HG02870 (cell line): ENCODE data around the gene KISS1R.
"Not testable (repeated sequence)": the region's sequence is repeated elsewhere in the genome, so short reads cannot be mapped to it uniquely, and the experiment has no call there.

Experiments
- ATAC-seq: cut with Tn5 transposase; IDR thresholded peaks from one replicate; pipeline ENCODE4 v1.9.1; 2021; ENCODE audit warnings: mild to moderate bottlenecking, moderate library complexity; ENCODE audit not compliant: unreplicated experiment

The KISS1R gene

DNA sequence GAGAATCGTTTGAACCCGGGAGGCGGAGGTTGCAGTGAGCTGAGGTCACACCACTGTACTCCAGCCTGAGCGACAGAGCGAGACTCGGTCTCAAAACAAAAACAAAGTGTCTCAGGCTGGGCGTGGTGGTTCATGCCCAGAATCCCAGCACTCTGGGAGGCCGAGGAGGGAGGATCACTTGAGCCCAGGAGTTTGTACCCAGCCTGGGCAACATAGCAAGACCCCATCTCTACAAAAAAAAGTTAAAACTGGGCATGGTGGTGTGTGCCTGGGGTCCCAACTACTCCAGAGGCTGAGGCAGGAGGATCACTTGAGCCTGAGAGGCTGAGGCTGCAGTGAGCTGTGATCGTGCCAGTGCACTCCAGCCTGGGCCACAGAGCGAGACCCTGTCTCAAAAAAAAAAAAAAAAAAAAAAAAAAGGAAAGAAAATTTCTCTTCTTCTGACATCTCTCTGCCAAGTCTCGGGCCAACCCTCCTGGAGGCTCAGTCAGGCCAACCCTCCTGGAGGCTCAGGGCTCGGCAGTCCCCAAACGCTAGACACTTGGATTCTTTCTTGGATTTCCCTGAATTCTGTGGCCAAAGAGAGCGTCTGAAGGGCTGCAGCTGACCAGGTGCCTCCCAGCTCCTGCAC lies 35.0 kb downstream of the KISS1R start:
- no peak for ATAC-seq

DNA sequence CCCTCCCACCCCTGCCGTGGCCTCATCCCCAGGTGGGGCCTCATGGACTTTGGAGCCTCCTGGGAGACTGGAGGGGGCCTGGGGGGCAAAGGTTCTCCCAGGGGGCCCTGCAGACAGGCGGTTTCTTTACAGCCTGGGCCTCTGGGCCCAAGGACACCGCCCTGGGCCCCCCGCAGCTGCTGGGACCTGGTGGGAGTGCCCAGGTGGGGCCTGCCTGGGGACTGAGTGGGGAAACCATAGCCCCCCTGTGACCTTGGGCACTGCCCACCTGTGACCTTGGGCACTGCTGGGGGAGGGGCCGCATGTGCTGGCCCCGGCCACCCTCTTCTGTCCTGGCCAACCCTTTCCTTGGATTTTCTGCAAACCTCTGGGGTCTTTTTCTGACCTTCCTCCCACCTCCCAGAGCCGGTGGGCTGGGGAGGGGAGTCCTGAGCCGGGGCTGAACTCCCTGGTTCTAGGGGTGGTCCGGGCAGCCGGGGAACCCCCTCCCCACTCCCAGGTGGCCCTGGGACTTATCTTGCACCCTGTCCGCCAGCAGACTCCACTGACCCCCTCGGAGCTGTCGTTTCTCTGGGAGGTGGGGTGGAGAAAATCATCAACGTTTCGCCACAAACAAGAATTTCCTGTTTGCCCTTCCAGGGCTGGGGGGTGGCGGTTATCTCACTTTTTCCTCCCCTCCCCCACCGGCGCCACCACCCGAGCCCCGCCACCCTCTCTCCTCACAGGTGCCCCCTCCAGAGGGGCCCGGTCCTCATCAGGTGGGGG lies 35.7 kb downstream of the KISS1R start:
- ATAC-seq: no peak

DNA sequence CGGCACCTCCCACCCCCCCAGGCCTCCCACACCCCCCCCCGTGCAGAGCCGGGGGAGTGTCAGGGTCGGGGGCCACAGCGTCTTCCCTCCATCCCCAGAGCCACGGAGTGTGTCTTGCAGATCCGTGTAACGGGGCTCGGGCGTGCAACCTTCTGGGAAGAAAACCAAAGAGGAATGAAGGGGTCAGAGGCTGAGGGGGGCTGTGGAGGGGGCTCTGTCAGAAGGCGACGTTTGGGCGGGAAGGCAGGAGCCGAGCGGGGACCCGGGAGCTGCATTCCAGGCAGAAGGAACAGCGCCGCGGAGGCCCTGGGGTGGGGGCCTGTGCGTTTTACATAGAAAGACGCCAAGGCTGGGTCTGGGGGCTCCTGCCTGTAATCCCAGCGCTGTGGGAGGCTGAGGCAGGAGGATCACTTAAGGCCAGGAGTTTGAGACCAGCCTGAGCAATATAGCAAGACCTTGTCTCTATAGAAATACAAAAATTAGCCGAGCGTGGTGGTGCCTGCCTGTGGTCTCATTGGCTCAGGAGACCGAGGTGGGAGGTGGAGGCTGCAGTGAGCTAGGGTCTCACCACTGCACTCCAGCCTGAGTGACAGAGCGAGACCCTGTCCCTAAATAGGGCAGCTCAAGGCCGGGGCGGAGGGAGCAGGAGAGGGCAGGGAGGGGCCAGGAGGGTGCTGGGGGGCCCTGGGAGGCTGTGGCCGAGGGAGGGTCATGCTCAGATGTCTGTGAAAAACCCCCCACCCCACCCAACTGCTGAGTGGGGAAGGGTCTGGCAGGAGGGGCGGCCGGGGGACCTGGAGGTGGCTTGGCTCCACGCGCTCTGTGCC lies 36.5 kb downstream of the KISS1R start:
- ATAC-seq: no peak

DNA sequence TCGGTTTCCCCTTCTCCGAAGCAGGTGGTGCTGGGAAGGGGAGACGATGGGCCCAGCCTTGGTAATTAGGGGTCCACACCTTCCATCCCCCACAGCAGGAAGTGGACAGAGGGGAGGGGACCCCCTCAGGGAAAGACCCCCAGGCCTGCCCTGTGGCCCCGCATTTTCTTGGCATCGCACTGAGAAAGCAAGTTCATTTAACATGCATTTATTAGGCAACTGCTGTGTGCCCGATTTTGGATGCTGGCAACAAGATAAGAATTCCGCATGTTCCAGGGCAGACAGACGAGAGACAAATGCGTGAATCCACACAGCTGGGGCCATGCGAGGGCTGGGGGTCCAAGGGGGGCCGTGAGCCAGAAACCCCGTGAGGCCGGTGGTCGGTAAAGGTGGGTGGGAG lies 37.1 kb downstream of the KISS1R start:
- ATAC-seq: no peak

DNA sequence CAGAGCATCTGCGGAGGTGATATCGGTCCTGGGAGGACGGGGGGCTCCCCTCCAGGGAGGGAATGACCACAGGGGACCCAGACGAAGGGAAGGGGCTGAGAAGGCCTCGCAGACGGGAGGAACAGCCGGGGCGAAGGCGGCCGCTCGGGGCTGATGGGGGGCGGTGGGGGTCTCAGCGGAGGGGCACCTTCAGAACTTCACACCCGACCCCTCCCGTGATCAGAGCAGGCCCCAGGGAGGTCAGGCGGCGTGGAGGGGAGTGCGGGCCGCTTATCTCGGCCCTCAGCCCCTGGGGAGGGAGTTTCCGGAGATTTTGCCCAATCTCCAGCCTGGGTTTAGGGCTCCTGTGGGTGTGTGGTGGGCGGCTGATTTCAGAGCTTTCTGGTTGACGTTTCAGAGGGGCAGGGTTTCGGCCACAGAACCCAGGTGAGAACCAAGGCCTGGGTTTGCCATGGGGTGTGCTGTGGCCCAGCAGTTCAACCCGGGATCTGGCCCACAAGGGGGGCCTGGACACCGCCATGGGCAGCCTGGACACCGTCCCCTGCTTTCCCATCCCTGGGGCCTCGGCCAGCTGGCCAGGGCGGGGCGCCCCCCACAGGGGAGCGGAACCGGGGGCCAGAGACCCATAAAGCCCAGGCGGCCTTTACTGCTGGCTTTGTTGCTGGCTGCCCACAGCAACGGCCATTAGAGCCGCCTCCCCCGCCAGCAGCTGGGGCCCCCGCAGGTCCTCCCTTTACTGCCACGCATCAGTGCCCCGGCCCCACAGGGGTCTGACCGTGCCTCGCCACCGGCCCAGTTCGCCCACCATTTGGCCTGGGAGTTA lies 37.8 kb downstream of the KISS1R start:
- ATAC-seq: no peak

DNA sequence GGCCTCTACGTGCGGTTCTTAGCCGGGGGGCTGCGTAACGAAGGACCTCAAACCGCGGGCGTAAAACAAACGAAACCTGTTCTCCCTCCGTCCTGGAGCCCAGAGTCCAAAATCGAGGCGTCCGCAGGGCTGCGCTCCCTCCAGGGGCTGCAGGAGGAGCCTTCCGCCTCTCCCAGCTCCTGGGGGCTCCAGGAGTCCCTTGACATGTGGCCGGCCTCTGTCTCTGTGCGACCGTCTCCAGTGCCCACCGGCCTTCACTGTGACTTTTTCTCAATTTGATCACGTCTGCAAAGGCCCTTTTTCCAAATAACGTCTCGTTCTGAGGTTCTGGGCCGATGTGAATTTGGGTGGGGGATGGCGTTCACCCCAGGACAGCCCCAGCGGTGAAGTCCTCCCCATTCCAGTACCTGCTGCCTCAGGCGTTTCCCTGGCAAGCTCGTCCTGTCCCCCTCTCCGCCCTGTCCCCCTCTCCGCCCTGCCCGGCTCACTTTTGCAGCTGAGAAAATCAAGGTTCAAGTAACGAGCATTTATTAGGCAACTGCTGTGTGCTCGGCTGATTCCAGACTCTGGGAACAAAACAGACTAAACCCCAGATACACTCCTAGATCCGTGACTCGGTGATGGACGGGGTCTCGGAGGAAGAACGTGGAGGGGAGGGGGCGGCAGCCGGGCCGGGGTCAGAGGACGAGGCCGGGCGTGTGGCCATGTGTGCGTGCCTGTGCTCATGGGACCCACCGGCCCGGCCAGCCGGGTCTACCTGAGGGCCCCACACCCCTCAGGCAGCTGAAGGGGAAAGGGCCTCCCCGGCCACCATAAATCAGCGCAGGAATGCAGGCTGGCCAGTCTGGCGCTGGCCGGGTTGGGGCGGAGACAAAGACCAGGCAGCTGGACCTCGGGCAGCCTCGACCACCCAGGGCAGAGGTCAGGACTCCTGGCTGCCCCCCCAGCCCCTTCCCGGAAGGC lies 39.0 kb downstream of the KISS1R start:
- no peak for ATAC-seq

DNA sequence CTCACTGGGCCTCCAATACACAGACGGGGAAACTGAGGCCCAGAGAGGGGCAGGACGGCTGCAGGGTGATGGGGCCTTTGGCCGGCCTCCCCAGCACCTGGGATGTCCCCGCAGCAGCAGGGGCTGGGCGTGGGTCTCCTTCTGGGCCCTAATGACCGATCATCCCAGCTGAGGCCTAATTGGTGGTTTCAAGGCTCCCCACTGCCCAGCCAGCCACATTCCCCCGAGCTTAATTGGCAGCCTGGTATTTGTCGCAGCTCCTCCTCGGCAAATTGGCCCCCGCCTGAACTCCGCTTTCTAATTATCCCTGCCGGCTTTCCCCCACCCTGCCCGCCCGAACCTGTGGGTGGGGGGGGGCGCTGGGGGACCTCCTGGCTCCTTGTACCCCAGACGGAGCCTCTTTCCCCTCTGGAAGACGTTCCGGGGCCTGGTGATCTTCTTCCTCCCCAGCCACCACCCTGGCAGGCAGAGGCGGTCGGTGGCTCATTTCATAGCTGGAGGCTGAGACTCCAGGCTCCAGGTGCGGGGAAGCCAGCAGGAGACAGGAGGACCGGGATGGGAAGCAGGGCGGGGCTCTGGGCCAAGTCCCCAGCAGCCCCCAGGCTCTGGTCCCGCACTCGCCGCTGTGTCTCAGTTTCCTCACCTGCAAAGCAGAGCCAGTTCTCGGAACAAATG lies 39.8 kb downstream of the KISS1R start:
- ATAC-seq: no peak

DNA sequence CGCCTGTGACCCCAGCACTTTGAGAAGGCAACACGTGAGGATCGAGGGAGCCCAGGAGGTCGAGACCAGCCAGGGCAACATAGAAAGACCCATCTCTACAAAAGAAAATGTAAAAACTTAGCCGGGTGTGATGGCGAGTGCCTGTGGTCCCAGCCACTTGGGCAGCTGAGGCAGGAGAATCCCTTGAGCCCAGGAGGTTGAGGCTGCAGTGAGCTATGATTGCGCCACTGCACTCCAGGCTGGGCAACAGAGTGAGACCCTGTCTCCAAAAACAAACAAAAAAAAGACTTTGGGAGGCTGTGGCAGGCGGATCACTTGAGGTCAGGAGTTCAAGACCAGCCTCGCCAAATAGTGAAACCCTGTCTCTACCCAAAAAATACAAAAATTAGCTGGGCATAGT lies 40.4 kb downstream of the KISS1R start:
- ATAC-seq: not testable (repeated sequence)

DNA sequence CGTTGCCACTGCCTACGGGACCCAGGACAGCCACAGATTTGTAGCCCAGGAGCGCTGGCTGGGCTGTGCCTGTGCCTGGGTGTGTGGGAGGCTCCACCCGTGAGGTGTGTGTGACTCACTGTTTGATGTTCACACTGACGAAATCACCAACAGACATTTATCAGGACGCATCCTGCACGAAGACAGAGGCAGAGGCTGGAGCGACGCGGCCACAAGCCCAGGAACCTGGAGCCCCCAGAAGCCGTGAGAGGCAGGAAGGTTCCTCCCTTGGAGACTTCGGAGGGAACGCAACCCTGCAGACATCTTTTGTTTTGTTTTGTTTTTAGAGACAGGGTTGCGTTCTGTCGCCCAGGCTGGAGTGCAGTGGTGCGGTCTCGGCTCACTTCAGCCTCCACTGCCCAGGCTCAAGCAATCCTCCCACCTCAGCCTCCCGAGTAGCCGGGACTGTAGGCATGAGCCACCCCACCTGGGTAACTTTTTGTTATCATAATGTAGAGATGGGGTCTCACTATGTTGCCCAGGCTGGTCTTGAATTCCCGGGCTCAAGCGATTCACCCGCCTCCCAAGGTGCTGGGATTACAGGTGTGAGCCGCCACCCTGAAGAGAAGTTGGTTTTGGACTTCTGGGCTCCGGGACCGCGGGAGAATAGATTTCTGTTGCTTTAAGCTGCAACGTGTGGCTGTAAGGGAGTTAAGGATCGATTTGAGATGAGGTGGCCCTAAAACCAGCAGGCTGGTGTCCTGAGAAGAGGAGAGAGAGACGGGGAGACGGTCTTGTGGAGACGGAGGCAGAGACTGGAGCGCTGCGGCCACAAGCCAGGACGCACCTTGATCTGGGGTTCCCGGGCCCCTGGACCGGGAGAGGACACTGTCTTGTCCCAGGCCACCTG lies 42.1 kb downstream of the KISS1R start:
- no peak for ATAC-seq

DNA sequence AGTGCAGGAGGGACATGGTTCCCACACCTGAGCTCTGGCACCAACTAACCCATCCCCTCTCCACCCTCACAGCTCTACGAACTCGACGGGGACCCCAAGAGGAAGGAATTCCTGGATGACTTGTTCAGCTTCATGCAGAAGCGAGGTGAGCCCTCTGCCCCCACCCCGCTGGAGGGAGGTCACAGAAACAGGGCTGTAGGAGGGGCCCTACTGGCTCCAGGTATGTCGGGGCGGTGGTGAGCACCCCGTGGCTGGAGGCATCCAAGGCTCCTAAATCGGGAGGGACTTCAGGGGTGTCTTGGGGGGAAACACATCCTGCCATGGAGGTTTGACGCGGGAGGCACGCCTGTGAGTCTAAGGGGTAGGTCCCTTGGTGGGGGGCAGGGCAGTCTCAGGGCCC lies 42.9 kb downstream of the KISS1R start:
- no peak for ATAC-seq

DNA sequence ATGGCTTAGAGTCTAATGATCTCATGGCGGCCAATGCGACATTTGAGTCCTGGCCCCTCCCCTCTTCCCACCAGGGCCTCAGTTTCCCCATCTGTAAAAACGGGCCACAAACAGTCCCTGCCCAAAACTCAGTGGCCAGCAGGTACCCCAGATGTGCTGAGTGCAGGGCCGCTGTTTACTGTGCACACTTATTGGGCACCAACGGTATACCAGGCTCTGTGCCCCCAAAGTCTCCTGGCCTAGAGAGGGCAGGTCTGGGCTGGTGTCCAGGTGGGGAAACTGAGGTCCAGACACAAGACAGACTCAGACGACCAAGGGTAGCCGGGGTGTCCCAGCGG lies 43.4 kb downstream of the KISS1R start:
- ATAC-seq: no peak

DNA sequence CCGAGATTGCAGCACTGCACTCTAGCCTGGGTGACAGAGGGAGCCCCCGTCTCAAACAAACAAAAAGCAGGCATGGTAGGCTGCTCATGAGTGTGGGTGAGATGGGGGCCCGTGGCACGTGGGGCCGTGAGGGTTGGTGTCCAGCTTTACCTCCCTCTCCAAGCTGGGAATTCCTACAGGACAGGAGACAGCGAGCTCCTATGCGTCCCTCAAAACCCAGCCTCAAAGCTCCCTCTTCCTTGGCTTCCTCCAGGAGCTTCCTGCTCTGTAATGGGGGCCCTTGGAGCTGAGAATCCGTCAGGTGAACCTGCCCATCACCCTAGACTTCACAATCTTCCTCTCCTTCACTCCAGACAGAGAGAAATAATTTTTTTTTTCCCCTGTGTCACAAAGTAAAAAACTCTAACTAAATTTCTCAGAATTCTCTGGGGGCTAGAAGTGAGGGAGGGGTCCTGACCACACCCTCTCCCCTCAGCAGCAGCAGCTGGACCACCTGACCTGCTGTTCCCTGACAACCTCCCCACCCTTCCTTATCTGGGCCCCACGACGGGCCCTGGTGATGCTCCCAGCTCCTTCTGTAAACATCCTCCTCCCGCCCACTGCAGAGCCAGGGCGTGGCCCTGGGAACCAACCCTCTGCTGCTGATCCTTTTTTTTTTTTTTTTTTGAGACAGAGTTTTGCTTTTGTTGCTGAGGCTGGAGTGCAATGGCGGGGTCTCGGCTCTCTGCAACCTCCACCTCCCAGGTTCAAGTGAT lies 44.9 kb downstream of the KISS1R start:
- ATAC-seq: no peak

DNA sequence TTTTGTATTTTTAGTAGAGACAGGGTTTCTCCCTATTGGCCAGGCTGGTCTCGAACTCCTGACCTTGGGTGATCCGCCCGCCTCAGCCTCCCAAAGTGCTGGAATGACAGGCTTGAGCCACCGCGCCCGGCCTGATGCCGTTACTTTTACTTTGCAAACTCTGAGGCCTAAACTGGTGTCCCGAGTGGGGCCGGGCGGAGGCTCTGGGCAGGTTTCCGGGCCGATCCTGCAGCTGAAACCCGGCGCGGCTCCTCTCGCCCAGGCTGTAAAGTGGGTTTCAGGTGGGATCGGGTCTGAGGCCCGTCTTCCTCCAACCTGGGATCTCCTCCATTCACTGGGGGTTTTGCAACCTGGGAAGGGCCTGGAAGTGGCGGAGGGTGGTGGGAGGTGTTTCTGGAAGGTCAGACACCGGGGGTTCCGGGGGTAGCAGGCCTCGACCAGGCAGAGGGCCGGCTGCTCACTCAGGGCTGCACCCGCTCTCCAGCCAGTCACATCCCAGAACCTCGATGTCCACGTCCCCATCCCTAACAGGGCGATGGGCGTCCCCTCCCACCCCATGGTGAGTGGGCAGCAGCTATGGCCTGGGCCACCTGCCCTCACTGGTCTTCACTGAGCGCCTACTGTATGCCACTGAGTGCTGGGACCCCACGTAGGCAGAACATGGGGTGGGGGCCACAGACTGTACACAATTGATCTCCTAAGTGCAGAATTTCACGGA lies 45.7 kb downstream of the KISS1R start:
- ATAC-seq: no peak

DNA sequence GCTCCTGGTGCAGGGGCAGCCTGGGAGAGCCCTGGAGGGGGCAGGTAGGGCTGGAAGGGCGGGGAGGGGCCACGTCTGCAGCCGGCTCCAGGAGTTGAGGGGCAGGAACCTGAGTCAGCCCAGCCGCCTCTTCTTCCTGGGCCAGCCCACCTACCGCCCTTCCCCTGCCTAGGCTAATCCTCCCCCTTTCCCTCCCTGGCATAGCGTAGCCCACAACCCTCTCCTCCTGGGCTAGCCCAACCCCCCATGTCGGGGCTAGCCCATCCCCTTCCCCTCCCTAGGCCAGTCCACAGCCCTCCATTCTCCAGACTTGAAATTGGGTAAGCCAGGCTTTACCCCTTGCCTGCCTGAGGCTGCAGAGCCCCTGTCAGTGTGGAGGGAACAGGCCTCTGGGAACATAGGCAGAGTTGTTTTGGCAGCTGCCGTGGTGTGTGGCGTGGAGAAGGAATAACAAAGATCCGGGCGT lies 46.4 kb downstream of the KISS1R start:
- ATAC-seq: no peak

DNA sequence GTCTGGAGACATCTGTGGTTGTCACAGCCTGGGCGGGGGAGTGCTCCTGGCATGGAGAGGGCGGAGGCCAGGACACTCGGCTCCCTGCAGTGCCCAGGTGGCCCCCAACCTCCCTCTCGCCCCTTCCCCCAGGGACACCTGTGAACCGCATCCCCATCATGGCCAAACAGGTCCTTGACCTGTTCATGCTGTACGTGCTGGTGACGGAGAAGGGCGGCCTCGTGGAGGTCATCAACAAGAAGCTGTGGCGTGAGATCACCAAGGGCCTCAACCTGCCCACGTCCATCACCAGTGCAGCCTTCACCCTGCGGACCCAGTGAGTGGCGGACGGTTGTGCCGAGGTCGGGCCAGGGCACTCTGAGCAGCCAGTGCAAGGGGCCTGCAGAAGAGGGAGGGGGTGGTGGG lies 47.0 kb downstream of the KISS1R start:
- ATAC-seq: no peak

DNA sequence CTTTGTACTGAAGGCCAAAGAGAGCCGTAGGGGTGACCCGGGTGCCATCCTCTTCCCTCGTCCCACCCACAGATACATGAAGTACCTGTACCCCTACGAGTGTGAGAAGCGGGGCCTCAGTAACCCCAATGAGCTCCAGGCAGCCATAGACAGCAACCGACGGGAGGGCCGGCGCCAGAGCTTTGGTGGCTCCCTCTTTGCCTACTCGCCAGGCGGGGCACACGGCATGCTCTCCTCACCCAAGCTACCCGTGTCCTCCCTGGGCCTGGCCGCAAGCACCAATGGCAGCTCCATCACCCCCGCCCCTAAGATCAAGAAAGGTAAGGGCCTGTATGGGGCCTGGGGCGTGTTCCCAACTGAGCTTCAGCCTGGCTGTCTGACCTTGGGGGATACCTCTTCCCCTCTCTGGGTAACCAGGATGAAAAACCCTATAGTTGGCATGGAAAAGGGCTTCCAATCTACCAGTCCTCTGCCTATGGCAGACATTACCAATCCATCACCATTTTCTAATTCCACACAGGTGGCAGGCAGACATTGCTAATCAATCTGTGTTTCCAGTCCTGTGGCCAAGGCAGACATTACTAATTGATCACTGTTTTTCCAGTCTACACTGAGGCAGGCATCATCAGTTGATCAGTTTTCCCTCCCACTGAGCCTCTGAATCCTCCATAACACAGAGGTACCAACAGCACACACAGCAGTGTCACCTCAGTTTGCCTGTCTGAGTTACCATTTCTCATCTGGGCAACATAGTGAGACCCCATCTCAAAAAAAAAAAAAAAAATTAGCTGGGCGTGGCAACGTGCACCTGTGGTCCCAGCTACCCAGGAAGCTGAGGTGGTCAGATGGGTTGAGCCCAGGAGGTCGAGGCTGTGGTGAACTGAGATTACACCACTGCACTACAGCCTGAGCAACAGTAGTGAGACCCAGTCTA lies 47.9 kb downstream of the KISS1R start:
- no peak for ATAC-seq
